Keratinocyte (primary cell): Measurements from ENCODE around the gene CCDC32. TPM values are rescaled to one million over a fixed set of nuclear protein-coding genes. Genes with fewer than 3 reads are reported as not detected.

ENCODE experiments used
- DNase-seq: peaks from one replicate; pipeline ENCODE4 v3.0.0-alpha.2; 2011; ENCODE audit warnings: low read depth, missing footprints, low spot score
- FAIRE-seq: peaks from 2 replicates; lab custom pipeline; 2011; peaks lifted over from hg19 to GRCh38; lab: Jason Lieb, UNC
- H2AFZ ChIP-seq: 2 replicates; pipeline ENCODE4 v1.6.0; 2012; ENCODE audit warnings: low read length, control low read depth, inconsistent platforms; ENCODE audit not compliant: control insufficient read depth
- H3K27ac ChIP-seq: 2 replicates; pipeline ENCODE4 v1.5.1; 2011; ENCODE audit warnings: low read length; ENCODE audit not compliant: control insufficient read depth, insufficient read depth
- H3K27me3 ChIP-seq: 3 replicates; pipeline ENCODE4 v1.6.0; 2011; ENCODE audit warnings: low read length; ENCODE audit not compliant: control insufficient read depth, insufficient read depth; ENCODE audit errors: extremely low read depth
- H3K36me3 ChIP-seq, 2 experiments: 2 replicates in 1 of 2; 3 replicates in 1 of 2; pipeline ENCODE4 v1.5.1; 2011; ENCODE audit warnings: low read length in 2 of 2, mild to moderate bottlenecking in 1 of 2; ENCODE audit not compliant: control insufficient read depth in 2 of 2, insufficient read depth in 2 of 2; ENCODE audit errors: extremely low read depth in 1 of 2
- H3K4me1 ChIP-seq: 3 replicates; pipeline ENCODE4 v1.5.1; 2011; ENCODE audit warnings: low read length; ENCODE audit not compliant: control insufficient read depth, insufficient read depth; ENCODE audit errors: extremely low read depth
- H3K4me2 ChIP-seq: 3 replicates; pipeline ENCODE4 v1.6.0; 2011; ENCODE audit warnings: low read depth, low read length; ENCODE audit not compliant: control insufficient read depth, insufficient read depth; ENCODE audit errors: extremely low read depth
- H3K4me3 ChIP-seq, 3 experiments: fragments of 200-600 bp in 1 of 3; sonication (generic) in 1 of 3; 2 replicates in 2 of 3; 3 replicates in 1 of 3; pipeline ENCODE4 v1.5.1; 2011 to 2016; ENCODE audit warnings: low read length in 3 of 3, mild to moderate bottlenecking in 3 of 3, control low read depth in 2 of 3, inconsistent platforms in 1 of 3, low read depth in 1 of 3, mixed read lengths in 1 of 3, mixed run types in 1 of 3, moderate library complexity in 1 of 3; ENCODE audit not compliant: control insufficient read depth in 2 of 3, insufficient read depth in 2 of 3; ENCODE audit errors: extremely low read depth in 1 of 3
- H3K79me2 ChIP-seq: 2 replicates; pipeline ENCODE4 v1.6.0; 2012; ENCODE audit warnings: low read length; ENCODE audit not compliant: control insufficient read depth, insufficient read depth
- H3K9ac ChIP-seq: 3 replicates; pipeline ENCODE4 v1.6.0; 2011; ENCODE audit warnings: low read length; ENCODE audit not compliant: control insufficient read depth, insufficient read depth; ENCODE audit errors: extremely low read depth
- H3K9me1 ChIP-seq: 3 replicates; pipeline ENCODE4 v1.6.0; 2011; ENCODE audit warnings: low read length; ENCODE audit not compliant: control insufficient read depth, insufficient read depth; ENCODE audit errors: extremely low read depth
- H3K9me3 ChIP-seq: 2 replicates; pipeline ENCODE4 v1.5.1; 2012; ENCODE audit warnings: low read depth, low read length; ENCODE audit not compliant: control insufficient read depth
- H4K20me1 ChIP-seq: 3 replicates; pipeline ENCODE4 v1.6.0; 2011; ENCODE audit warnings: low read length; ENCODE audit not compliant: control insufficient read depth, insufficient read depth; ENCODE audit errors: extremely low read depth
- EZH2 ChIP-seq: IDR thresholded peaks from one replicate; pipeline ENCODE4 v1.6.1; 2012; ENCODE audit warnings: inconsistent platforms, mild to moderate bottlenecking, low read length, moderate library complexity
- dilution Hi-C: fragments of 300-500 bp; cut with MboI; formaldehyde crosslinking; loops from one replicate; pipeline ENCODE4 v1.7.0; 2020; ENCODE audit warnings: low sequenced_read_pairs; ENCODE audit not compliant: extremely low pct_ligation_motif_present
- polyA plus RNA-seq, 5 experiments: library from polyadenylated mRNA; depleted of rRNA in 3 of 5; stranded (reverse) in 3 of 5; stranded (forward) in 1 of 5; unstranded in 1 of 5; fragments of >200 nt; gene quantifications; 1 replicate in 1 of 5; 2 replicates in 3 of 5; 3 replicates in 1 of 5; pipeline versions ENCODE4 v1.2.1 to v1.2.3, GENCODE V29; 2011 to 2012; ENCODE audit warnings: missing spikeins in 2 of 5, low read depth in 1 of 5, low replicate concordance in 1 of 5
- TF ChIP-seq, protein P1 (sequence below), 3 experiments: IDR thresholded peaks in 1 of 3; conservative IDR thresholded peaks in 1 of 3; optimal IDR thresholded peaks in 1 of 3; 2 replicates in 2 of 3; 3 replicates in 1 of 3; pipeline versions ENCODE3 to v1.5.1; 2011; ENCODE audit warnings: low read length in 3 of 3, mild to moderate bottlenecking in 3 of 3, moderate library complexity in 2 of 3, control low read depth in 1 of 3, inconsistent platforms in 1 of 3; ENCODE audit not compliant: insufficient read depth in 2 of 3; ENCODE audit errors: extremely low read depth in 1 of 3

The CCDC32 gene
- polyA plus RNA-seq, 1 donor (not counting 4 experiments of a cell fraction or from before 2014, with no cell fraction given): 18.0 TPM

GRCh38 chr15:40555876-40556275 is 9.0 kb downstream of the CCDC32 start:
- no peaks in the 10 kb centered on the region for H3K27me3 ChIP-seq
- no peak overlapping the region for H3K9ac ChIP-seq
- H3K9me3 ChIP-seq: no peaks in the 10 kb centered on the region
- H3K4me2 ChIP-seq: no peak overlapping the region
- H4K20me1 ChIP-seq: no peaks in the 10 kb centered on the region
- no peak for FAIRE-seq
- dilution Hi-C loops: no loop called here
- no peak for DNase-seq
- H3K27ac ChIP-seq: no peak overlapping the region
- peaks cover 11% of the 10 kb centered on the region for H3K4me1 ChIP-seq
- TF ChIP-seq, protein P1, sequence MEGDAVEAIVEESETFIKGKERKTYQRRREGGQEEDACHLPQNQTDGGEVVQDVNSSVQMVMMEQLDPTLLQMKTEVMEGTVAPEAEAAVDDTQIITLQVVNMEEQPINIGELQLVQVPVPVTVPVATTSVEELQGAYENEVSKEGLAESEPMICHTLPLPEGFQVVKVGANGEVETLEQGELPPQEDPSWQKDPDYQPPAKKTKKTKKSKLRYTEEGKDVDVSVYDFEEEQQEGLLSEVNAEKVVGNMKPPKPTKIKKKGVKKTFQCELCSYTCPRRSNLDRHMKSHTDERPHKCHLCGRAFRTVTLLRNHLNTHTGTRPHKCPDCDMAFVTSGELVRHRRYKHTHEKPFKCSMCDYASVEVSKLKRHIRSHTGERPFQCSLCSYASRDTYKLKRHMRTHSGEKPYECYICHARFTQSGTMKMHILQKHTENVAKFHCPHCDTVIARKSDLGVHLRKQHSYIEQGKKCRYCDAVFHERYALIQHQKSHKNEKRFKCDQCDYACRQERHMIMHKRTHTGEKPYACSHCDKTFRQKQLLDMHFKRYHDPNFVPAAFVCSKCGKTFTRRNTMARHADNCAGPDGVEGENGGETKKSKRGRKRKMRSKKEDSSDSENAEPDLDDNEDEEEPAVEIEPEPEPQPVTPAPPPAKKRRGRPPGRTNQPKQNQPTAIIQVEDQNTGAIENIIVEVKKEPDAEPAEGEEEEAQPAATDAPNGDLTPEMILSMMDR (optimal IDR thresholded peaks at IDR 0.05 in 1 of 3, IDR thresholded peaks at IDR 0.05 in 1 of 3, conservative IDR thresholded peaks at IDR 0.05 in 1 of 3; ENCODE audit: extremely low read depth in 1 of 3, insufficient read depth in 2 of 3, low read length in 3 of 3): no peak
- TF ChIP-seq EZH2: no peak
- no peaks in the 10 kb centered on the region for H3K9me1 ChIP-seq
- peaks cover 7 to 11% of the 10 kb centered on the region in 2 experiments for H3K36me3 ChIP-seq
- H3K4me3 ChIP-seq: no peak overlapping the region
- peaks cover 3% of the 10 kb centered on the region for H3K79me2 ChIP-seq
- no peak overlapping the region for H2AFZ ChIP-seq

DNA sequence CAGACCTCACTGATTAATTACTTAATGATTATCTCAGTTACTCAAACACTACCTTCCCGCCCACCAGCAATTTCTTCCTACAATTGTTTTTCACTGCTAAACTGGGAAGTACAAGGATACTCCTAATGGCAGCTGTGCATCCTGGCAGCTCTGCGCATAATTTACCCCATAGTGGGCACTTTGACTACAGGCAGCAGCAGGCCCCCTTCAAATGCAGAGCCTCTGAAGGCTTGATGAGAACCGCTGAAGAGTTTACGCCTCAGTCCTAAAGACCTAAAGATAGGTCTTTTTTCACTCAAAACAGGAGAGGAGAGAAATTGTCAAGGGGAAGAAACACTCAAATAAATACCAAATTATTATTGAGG is 10.7 kb downstream of the CCDC32 start:
- Histone ChIP-seq H3K9me3 (no peaks in the 10 kb centered on the region), H3K4me1 (peaks cover 11% of the 10 kb centered on the region), H3K9ac (no peak overlapping the region), H3K36me3 (peaks cover 13% of the 10 kb centered on the region in 2 experiments), H4K20me1 (no peaks in the 10 kb centered on the region), H3K27me3 (no peaks in the 10 kb centered on the region), H3K79me2 (peaks cover 3% of the 10 kb centered on the region), H2AFZ (no peak overlapping the region), H3K27ac (no peak overlapping the region), H3K9me1 (no peaks in the 10 kb centered on the region), H3K4me3 (no peak overlapping the region), H3K4me2 (no peak overlapping the region)
- no peak for TF ChIP-seq EZH2
- TF ChIP-seq, protein P1 (optimal IDR thresholded peaks at IDR 0.05 in 1 of 3, IDR thresholded peaks at IDR 0.05 in 1 of 3, conservative IDR thresholded peaks at IDR 0.05 in 1 of 3; ENCODE audit: extremely low read depth in 1 of 3, insufficient read depth in 2 of 3, low read length in 3 of 3): no peak
- dilution Hi-C loops: no loop called here
- DNase-seq (no peak), FAIRE-seq (no peak)
